HepG2 (cell line): ENCODE measurements around the gene CHTF18. TPM values are rescaled to one million over a fixed set of nuclear protein-coding genes. Genes with fewer than 3 reads are reported as not detected.

ENCODE experiments used
- ATAC-seq: fragments of 200-7000 bp; cut with Tn5 transposase; 3 replicates; pipeline ENCODE4 v1.9.1; 2020; ENCODE audit warnings: mild to moderate bottlenecking, moderate library complexity
- BruUV-seq: library from RNA; stranded (reverse); fragments of 400-500 nt; replicated peaks from 2 replicates; lab custom pipeline; 2021; lab: Mats Ljungman, UMichigan
- CTCF ChIA-PET: fragments of 300-600 bp; formaldehyde crosslinking; extraction: SDS; loops from one replicate; lab custom pipeline; 2021; ENCODE audit warnings: low total read pairs, inconsistent platforms, low intra/inter-chr PET ratio; lab: Yijun Ruan, JAX
- POLR2A ChIA-PET: fragments of 350-600 bp; sonication (Branson Sonifier 250); formaldehyde crosslinking; loops from one replicate; lab custom pipeline; 2020; ENCODE audit warnings: antibody characterized with exemption, inconsistent platforms; lab: Yijun Ruan, JAX
- DNase-seq: peaks from one replicate; pipeline ENCODE4 v3.0.0-alpha.2; 2015; ENCODE audit warnings: low spot score
- FAIRE-seq: peaks from 3 replicates; lab custom pipeline; 2011; peaks lifted over from hg19 to GRCh38; lab: Jason Lieb, UNC
- H2AFZ ChIP-seq: one replicate; pipeline ENCODE4 v1.6.1; 2011; ENCODE audit warnings: low read length, inconsistent platforms
- H3K27ac ChIP-seq: fragments of 300-600 bp; 3 replicates; pipeline ENCODE4 v1.8.0; 2011; ENCODE audit warnings: mixed run types, mild to moderate bottlenecking, mixed read lengths, low read length, inconsistent platforms; ENCODE audit not compliant: insufficient read depth; ENCODE audit errors: extremely low read length
- H3K27me3 ChIP-seq, 2 experiments: fragments of 200-600 bp in 1 of 2; 2 replicates in 1 of 2; 3 replicates in 1 of 2; pipeline versions ENCODE4 v1.6.0 to v1.8.0; 2011; ENCODE audit warnings: low read length in 2 of 2, mild to moderate bottlenecking in 2 of 2, moderate library complexity in 2 of 2, inconsistent platforms in 1 of 2; ENCODE audit not compliant: insufficient read depth in 2 of 2, control insufficient read depth in 1 of 2
- H3K36me3 ChIP-seq, 2 experiments: fragments of 200-600 bp in 1 of 2; replicated peaks in 1 of 2; 2 replicates in 1 of 2; 3 replicates in 1 of 2; pipeline versions ENCODE4 v1.5.1 to v1.8.0; 2011; ENCODE audit warnings: low read length in 2 of 2, inconsistent platforms in 1 of 2; ENCODE audit not compliant: insufficient read depth in 2 of 2, control insufficient read depth in 1 of 2
- H3K4me1 ChIP-seq: 2 replicates; pipeline ENCODE4 v1.5.1; 2012; ENCODE audit warnings: low read length, inconsistent platforms; ENCODE audit not compliant: insufficient read depth
- H3K4me2 ChIP-seq: 2 replicates; pipeline ENCODE4 v1.6.0; 2011; ENCODE audit warnings: low read depth, low read length, inconsistent platforms
- H3K4me3 ChIP-seq, 3 experiments: fragments of 200-600 bp in 1 of 3; sonication (generic), shearing (Covaris generic) in 1 of 3; replicated peaks in 1 of 3; 2 replicates each; pipeline ENCODE4 v1.5.1; 2011 to 2016; ENCODE audit warnings: low read length in 3 of 3, inconsistent platforms in 2 of 3, low read depth in 2 of 3, mild to moderate bottlenecking in 2 of 3, control low read depth in 1 of 3, mixed read lengths in 1 of 3; ENCODE audit not compliant: insufficient read depth in 1 of 3
- H3K79me2 ChIP-seq: one replicate; pipeline ENCODE4 v1.6.1; 2011; ENCODE audit warnings: low read length, inconsistent platforms; ENCODE audit not compliant: insufficient read depth
- H3K9ac ChIP-seq: 2 replicates; pipeline ENCODE4 v1.6.0; 2011; ENCODE audit warnings: mild to moderate bottlenecking, low read depth, low read length, inconsistent platforms; ENCODE audit not compliant: insufficient read depth
- H3K9me3 ChIP-seq: 2 replicates; pipeline ENCODE4 v1.5.1; 2012; ENCODE audit warnings: mild to moderate bottlenecking, low read length
- H4K20me1 ChIP-seq: 2 replicates; pipeline ENCODE4 v1.6.0; 2011; ENCODE audit warnings: inconsistent platforms, mild to moderate bottlenecking, low read length, moderate library complexity; ENCODE audit not compliant: insufficient read depth
- AGO1 ChIP-seq: fragments of 200-400 bp; formaldehyde crosslinking; IDR thresholded peaks from 2 replicates; pipeline ENCODE4 v1.6.1; 2017; ENCODE audit warnings: mild to moderate bottlenecking, low read depth, low read length, moderate library complexity; ENCODE audit not compliant: poor library complexity, severe bottlenecking
- CC2D1A ChIP-seq: sonication (generic); formaldehyde crosslinking; IDR thresholded peaks from 2 replicates; pipeline ENCODE4 v1.8.1; 2023; ENCODE audit warnings: mild to moderate bottlenecking, missing genetic modification reagents
- GATA4 ChIP-seq: sonication (generic); IDR thresholded peaks from 2 replicates; pipeline ENCODE4 v1.6.1; 2016; ENCODE audit warnings: antibody characterized with exemption, low read depth, borderline replicate concordance
- MXD1 ChIP-seq: sonication (generic); formaldehyde crosslinking; IDR thresholded peaks from 2 replicates; pipeline ENCODE4 v1.4.0; 2020; ENCODE audit warnings: mild to moderate bottlenecking, missing genetic modification reagents
- NFE2L1 ChIP-seq: sonication (generic); formaldehyde crosslinking; IDR thresholded peaks from 2 replicates; pipeline ENCODE4 v1.4.0; 2020; ENCODE audit warnings: missing genetic modification reagents, mild to moderate bottlenecking, borderline replicate concordance
- POLR2AphosphoS2 ChIP-seq: IDR thresholded peaks from 2 replicates; pipeline ENCODE4 v1.6.1; 2011; ENCODE audit warnings: low read depth, low read length, improper control_type of control experiment
- RBAK ChIP-seq: sonication (generic); formaldehyde crosslinking; IDR thresholded peaks from 2 replicates; pipeline ENCODE4 v1.5.1; 2020; ENCODE audit warnings: mild to moderate bottlenecking, missing genetic modification reagents
- RBM22 ChIP-seq: fragments of 200-400 bp; formaldehyde crosslinking; optimal IDR thresholded peaks from 2 replicates; pipeline ENCODE3; 2017; ENCODE audit warnings: mild to moderate bottlenecking, low read length, moderate library complexity
- ZFY ChIP-seq: sonication (generic); formaldehyde crosslinking; IDR thresholded peaks from 2 replicates; pipeline ENCODE4 v1.4.0; 2020; ENCODE audit warnings: missing genetic modification reagents
- ZNF24 ChIP-seq: fragments of 450-650 bp; IDR thresholded peaks from 2 replicates; pipeline ENCODE4 v1.6.1; 2017; ENCODE audit warnings: antibody characterized with exemption, mild to moderate bottlenecking
- ZNF253 ChIP-seq: sonication (generic); formaldehyde crosslinking; IDR thresholded peaks from 2 replicates; pipeline ENCODE4 v1.8.0; 2022; ENCODE audit warnings: mild to moderate bottlenecking, missing genetic modification reagents, borderline replicate concordance
- ZNF781 ChIP-seq: sonication (generic); formaldehyde crosslinking; IDR thresholded peaks from 2 replicates; pipeline ENCODE4 v1.5.1; 2020; ENCODE audit warnings: borderline replicate concordance, mild to moderate bottlenecking, missing genetic modification reagents; ENCODE audit errors: not compliant biosample characterization
- WGBS: methylation state at CpG from one replicate; pipeline ENCODE4 v1.1.6; 2017; ENCODE audit warnings: low lambda C conversion rate; 5-methylcytosine and 5-hydroxymethylcytosine counted together
- in situ Hi-C: cut with HindIII; loops from 2 replicates; pipeline ENCODE4 v1.10.0; 2017; ENCODE audit warnings: low pct_unique_long_range_greater_than_20kb; ENCODE audit not compliant: extremely low pct_ligation_motif_present
- intact Hi-C: fragments of 100-400 bp; cut with micrococcal nuclease; formaldehyde crosslinking; loops from one replicate; pipeline ENCODE4 v1.10.0; 2022; ENCODE audit not compliant: unreplicated experiment
- polyA plus RNA-seq, 8 experiments: library from polyadenylated mRNA; depleted of rRNA in 3 of 8; stranded (reverse) in 7 of 8; unstranded in 1 of 8; fragments of >200 nt; fragmentation: Illumina TruSeq in 4 of 8; extraction: Trizol in 4 of 8; gene quantifications; 2 replicates each; pipeline versions ENCODE4 v1.2.1 to v1.2.3, GENCODE V29; 2011 to 2016; ENCODE audit warnings: low read depth in 4 of 8, missing spikeins in 1 of 8, mixed read lengths in 1 of 8; ENCODE audit not compliant: insufficient read depth in 1 of 8
- total RNA-seq, 5 experiments: library from RNA; depleted of rRNA; stranded (reverse); fragments of >200 nt; fragmentation: Illumina TruSeq; extraction: Trizol; gene quantifications; 2 replicates each; pipeline ENCODE4 v1.2.3, GENCODE V29; 2016; ENCODE audit warnings: low read depth in 1 of 5

CHTF18 gene
- total and polyA plus RNA-seq, 2 of the 13 experiments (the other 11 are each of a cell fraction or from before 2014, with no cell fraction given) = 8.6 to 22.9 TPM

- Histone ChIP-seq H3K79me2 (peaks cover 3% of the 10 kb centered on the region), H3K27me3 (no peaks in the 10 kb centered on the region), H3K9ac (no peak overlapping the region), H3K4me3 (no peak overlapping the region), H3K9me3 (no peaks in the 10 kb centered on the region), H3K27ac (no peak overlapping the region), H3K36me3 (peaks cover 5 to 12% of the 10 kb centered on the region in 2 experiments; a peak in 3 of 5 replicates), H3K4me1 (peaks cover 15% of the 10 kb centered on the region), H2AFZ (no peak overlapping the region), H3K4me2 (no peak overlapping the region), H4K20me1 (no peaks in the 10 kb centered on the region)
- TF ChIP-seq CC2D1A (no peak), NFE2L1 (CRISPR knock-in tag) (no peak), ZFY (no peak), ZNF253 (CRISPR knock-in tag) (no peak), ZNF24 (no peak), AGO1 (no peak), MXD1 (CRISPR knock-in tag) (no peak), GATA4 (no peak), RBAK (CRISPR knock-in tag) (no peak), POLR2AphosphoS2 (no peak), RBM22 (no peak), ZNF781 (CRISPR knock-in tag) (no peak)
- no peak for DNase-seq
- BruUV-seq = no TSS peak
- no peak for ATAC-seq
- intact Hi-C loops = no loop called here
- no peak for FAIRE-seq
- in situ Hi-C loops = no loop called here
- ChIA-PET CTCF (no interaction called here), POLR2A (no interaction called here)
- WGBS = 95% methylated on average over 2 of the region's 17 CpGs
These were observed 1.7 kb downstream of the CHTF18 start for GRCh38 chr16:790086-790485.
